Activated CD8-positive, alpha-beta memory T cell treated with anti-CD3 and anti-CD28 coated beads for 24 hours (primary cell): ENCODE results near the gene SARS2.

ENCODE experiments used
- DNase-seq: peaks from one replicate; pipeline ENCODE4 v3.0.0-alpha.2; 2020

The SARS2 gene

GRCh38 chr19:38917516-38917915, 13.0 kb downstream of the SARS2 start:
- DNase-seq = no peak

DNA sequence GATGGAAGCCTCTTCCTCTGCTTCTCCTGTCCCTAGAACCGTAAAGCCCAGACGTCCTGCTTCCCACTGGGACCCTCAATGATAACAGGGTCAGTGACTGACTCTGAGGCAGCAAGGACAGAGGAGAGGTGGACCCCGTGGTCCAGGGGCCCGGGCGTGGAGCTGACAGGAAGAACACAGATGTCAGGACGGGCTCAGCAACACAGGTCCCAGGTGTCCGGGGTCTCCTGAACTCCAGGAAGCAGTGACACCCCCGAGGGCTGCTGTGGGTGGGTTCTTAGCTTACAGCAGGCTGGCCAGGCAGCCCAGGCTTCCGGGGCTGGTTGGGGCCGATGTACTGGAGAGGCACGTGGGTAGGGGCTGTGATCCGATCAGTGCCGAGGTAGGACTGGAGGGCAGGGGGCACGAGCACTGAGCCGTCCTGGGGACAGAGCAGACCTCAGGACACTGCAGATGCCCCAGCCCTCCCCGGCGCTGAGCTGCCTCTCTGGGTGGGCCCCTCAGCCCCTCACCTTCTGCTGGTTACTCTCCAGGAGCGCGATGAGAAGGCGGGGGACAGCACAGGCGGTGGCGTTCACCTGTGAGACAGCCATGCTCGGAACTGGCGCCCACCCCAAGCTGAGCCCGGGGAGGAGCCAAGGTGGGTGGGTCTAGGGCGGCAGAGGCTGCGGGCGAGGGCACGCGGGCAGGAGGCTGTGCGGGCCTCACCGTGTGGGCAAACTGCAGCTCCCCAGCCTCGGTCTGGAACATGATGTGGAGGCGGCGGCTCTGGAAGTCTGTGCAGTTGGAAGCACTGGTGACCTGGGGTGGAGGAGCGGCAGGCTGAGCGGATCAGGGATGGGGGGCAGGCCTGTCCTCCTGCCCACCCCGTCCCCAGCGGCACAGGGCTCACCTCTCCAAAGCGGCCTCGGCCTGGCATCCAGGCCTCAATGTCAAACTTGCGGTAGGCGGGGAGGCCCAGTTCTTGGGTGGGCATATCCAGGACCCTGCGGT, 14.9 kb downstream of the SARS2 start:
- DNase-seq = no peak

DNA sequence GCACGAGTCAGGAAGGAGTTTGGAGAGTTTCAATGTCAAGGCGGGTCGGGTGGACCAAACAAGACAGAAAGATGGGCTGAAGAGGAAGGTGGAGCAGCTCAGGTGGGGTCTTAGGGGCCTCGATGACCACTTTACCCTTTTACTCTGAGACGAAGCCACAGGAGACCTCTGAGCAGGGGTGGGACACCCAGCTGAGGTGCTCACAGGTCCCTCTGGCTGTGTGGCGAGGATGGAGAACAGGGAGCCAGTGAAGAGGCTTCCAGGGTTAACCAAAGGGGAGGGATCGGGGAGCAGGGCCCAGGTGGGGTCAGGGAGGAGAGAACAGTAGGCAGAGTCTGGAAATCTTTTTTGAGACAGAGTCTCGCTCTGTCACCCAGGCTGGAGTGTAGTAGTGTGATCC, 16.6 kb downstream of the SARS2 start:
- no peak for DNase-seq

GRCh38 chr19:38912600-38913514, 17.7 kb downstream of the SARS2 start:
- no peak for DNase-seq

DNA sequence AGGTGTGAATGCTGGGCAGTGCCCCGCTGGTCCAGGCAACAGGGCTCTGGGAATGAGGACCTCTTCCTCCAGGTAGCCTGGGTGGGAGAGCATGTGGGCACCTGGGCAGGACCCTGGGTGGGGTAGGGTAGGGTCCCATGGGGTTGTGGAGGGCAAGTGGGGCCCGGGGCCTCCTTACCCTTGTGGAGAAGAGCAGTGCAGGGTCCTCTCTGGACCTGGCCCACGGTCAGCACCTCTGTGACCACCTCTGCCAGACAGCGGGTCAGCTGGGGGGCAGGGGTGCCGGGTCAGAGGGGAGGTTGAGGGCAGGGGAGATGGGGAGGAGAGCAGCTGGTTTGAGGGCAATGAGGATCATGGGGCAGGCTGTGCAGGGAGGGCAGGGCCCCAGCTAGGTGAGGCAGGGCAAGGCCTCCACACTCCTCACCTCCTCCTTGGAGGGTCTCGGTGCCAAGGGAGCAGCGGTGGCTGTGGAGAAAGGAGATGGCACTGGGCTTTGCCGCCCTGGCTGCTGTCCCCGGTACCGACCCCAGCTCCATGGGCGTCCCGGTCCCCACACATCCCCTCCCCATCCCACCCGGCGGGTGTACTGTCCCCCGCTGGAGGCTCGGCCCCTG, 19.1 kb downstream of the SARS2 start:
- DNase-seq = no peak

GRCh38 chr19:38910488-38910887, 20.1 kb downstream of the SARS2 start:
- DNase-seq = no peak

GRCh38 chr19:38908911-38909310, 21.7 kb downstream of the SARS2 start:
- DNase-seq = no peak

- no peak for DNase-seq
Measured at GRCh38 chr19:38907670-38908069, 22.9 kb downstream of the SARS2 start.

- no peak for DNase-seq
Measured at GRCh38 chr19:38907227-38907626, 23.3 kb downstream of the SARS2 start.

DNA sequence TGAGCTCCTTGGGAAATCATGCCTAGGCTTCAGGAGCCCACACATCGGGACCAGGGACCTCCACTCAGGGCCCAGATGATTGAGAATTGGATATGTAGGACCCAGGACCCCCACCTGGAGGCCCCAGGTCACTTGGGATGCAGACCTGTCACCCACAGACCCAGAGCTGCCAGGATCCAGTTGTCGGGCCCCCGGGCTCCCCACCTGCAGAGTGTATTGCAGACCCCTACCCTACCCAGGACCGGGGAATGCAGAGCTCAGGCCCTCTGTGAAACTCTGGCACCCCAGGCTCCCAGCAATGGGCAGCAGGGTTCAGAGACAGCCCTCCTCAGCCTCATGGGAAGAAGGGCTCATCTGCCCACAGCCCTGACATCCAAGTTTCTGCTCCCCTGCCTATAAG, 24.9 kb downstream of the SARS2 start:
- DNase-seq = no peak

DNA sequence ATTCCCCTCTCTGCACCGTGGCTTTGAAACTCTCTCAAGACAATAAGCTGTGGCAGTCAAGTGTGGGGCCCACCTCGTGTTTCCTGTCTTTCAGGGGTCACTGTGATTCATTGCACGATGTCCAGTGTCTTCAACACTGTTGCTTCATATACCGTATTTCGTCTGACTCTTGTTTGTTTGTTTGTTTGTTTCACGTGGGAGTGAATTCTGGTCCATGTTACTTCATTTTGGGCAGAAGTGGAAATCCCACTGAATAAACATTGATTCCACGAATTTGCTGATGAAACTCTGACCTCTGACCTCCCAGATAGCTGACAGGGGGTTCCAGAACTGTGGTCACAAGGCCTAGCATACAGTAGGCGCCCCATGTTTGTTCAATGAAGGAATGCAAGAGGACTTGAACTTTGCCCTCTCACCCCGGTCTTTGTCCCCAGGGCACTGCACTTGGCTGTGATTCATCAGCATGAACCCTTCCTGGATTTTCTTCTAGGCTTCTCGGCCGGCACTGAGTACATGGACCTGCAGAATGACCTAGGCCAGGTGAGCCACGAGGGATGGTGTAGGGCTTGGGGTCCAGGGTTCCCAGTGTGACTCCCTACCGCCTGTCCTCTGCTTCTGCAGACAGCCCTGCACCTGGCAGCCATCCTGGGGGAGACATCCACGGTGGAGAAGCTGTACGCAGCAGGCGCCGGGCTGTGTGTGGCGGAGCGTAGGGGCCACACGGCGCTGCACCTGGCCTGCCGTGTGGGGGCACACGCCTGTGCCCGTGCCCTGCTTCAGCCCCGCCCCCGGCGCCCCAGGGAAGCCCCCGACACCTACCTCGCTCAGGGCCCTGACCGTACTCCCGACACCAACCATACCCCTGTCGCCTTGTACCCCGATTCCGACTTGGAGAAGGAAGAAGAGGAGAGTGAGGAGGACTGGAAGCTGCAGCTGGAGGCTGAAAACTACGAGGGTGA, 25.7 kb downstream of the SARS2 start:
- DNase-seq = no peak

GRCh38 chr19:38901683-38902082, 28.9 kb downstream of the SARS2 start:
- DNase-seq = no peak

GRCh38 chr19:38900743-38901190, 29.8 kb downstream of the SARS2 start:
- no peak for DNase-seq

DNA sequence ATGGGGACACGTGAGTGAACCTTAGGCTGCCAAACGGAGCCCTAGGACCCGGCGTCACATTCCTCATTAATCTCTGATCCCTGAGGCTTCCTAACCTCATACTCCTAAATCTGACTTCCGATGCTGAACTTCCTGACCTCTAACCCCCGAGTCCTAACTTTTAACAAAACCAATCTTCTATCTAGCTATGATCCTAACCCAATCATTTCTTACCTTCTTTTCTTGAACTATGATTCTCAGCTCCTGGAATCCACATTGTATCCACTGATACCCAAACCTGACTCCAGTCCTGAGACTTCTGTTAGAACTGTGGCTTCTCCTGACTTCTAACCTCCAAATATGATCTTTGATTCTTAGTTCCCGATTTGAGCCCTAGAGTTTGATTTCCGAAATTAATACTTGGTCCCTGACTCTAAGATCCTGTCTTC, 30.3 kb downstream of the SARS2 start:
- DNase-seq = no peak

DNA sequence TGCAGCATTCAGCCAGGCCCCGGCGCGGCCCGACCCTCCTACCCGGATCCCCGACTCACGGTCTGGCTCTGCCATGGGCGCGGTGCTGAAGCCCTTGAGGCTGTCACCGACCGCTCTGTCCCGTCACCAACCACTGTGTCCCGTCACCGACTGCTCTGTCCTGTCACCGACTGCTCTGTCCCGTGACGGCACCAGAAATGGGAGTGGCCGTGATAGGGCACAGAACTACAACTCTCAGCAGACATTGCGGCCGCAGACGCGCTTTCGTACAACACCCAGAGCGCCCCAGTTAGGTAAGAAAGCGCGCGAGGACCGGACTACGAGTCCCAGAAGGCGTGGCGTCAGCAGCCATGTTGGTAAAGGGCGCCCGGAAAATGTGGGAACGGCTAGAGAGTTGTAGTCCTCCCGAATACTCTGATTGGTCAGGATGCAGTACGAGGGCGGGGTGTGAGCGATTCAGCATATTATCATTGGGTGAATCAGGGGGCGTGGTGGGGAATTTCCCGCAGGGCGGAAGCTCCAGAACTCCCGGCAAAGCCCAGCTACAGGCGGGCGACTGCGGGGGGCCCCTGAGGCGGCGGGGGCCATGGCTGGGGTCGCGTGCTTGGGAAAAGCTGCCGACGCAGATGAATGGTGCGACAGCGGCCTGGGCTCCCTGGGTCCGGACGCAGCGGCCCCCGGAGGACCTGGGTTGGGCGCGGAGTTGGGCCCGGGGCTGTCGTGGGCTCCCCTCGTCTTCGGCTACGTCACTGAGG, 30.9 kb downstream of the SARS2 start, which contains the start of the genes NFKBIB and SIRT2:
TSS of gene NFKBIB (plus strand) at position 523 of the 755 bp plus-strand sequence. CDS start at position 587, 64 bp downstream.
TSS of gene SIRT2 (minus strand) at position 172 of the 755 bp plus-strand sequence. CDS start at position 75, 97 bp downstream.
- peak; percentile 97 for DNase-seq

DNA sequence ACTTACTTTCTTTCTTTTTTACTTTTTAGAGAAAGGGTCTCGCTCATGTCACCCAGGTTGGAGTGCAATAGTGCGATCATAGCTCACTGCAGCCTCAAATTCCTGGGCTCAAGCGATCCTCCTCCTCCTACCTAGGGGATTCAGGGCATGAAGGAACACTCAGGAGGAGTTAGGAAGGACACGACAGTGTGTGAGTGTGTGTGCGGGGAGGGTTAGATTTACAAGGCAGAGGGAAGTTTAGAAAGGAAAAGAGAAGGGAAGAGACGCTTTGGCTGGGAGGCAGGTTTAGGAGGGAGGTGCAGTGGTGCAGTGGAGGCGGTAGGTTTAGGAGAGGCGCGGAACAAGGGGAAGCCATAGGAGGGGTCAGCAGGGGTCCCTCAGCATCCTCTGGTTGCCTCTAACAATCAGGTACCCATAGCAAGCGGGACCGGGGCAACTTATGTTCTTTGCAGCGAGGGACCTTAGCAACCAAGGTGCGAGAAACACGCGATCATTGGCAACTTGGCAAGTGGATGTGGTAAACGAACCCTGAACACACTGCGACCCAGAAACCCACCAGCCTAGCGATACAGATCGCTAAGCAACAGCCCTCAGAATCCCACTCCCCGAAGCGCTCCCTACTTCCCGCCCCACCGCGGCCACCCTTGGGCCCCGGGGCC, 31.6 kb downstream of the SARS2 start:
- DNase-seq = no peak

- no peak for DNase-seq
Measured at GRCh38 chr19:38894968-38895367, 35.6 kb downstream of the SARS2 start.

DNA sequence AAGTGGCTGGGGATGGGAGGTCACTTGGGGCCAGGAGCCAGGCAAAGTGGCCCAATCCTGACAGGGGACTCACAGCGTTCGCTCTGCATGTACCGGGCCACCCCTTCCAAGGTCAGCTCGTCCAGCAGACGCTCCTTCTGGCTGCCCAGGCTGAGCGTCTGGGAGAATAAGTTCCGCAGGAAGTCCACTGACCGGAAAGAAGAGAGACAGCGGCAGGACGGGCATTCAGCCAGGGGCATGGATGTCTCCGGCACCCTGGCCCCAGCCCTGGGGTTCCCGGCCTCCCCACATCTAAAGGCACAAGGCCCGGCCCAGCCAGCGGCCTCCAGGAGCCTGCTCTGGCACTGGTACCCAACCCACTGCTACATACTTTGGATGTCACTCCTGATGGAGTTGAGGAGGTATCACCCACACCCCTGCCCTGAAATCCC, 37.2 kb downstream of the SARS2 start:
- no peak for DNase-seq

DNA sequence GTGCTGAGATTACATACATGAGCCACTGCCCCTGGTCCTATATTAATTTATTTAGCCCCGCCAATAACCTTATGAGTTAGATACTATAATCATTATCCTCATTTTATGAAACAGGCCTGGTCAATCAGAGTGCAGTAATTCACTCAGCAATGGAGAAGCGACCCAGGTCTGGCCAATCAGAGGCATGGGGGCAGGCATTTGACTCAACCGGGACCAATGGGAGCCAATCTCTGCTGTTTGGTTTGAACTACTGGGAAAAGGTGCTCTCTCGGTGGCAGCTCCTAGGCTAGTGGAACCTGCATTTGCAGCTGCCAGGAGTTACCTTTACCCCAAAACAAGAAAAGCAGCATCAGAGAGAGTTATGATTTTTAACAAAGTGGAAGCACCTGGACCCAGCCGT, 37.7 kb downstream of the SARS2 start:
- DNase-seq = no peak

- no peak for DNase-seq
Measured at GRCh38 chr19:38891771-38892170, 38.8 kb downstream of the SARS2 start.
